Lower leg skin (tissue), 3 donors: ENCODE measurements around the gene NFAM1.

Experiments
- POLR2A ChIP-seq, 2 donors: fragments of 450-650 bp; IDR thresholded peaks; one replicate each; pipeline ENCODE4 v1.6.1; 2016 to 2017; ENCODE audit warnings: antibody characterized with exemption in 2 of 2, mild to moderate bottlenecking in 1 of 2, moderate library complexity in 1 of 2
- TF ChIP-seq, protein P1 (sequence below), 3 donors: fragments of 450-650 bp; IDR thresholded peaks; one replicate each; pipeline ENCODE4 v1.5.1; 2016; ENCODE audit warnings: antibody characterized with exemption in 3 of 3, mild to moderate bottlenecking in 3 of 3, moderate library complexity in 2 of 3

DNA sequence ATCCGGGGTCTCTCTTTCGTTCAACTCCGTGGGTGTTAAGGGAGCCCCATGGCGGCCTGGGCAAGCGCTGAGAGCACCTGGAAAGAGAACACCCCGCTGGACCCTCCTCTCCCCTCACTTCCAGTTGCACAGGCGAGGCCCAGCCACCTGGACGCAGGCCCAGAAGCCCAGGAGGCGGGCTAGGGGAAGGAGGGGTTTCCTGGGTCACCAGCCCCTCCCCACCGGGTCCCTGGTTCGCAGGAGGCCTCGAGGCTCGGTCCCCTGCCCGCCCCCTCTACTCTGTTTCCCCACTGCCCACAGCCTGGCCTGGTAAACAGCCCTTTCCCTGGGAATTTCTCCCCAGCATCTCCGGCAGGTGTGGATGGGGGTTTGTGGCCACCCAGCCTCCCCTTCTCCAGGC is 8.5 kb upstream of the NFAM1 start:
- TF ChIP-seq, protein P1, sequence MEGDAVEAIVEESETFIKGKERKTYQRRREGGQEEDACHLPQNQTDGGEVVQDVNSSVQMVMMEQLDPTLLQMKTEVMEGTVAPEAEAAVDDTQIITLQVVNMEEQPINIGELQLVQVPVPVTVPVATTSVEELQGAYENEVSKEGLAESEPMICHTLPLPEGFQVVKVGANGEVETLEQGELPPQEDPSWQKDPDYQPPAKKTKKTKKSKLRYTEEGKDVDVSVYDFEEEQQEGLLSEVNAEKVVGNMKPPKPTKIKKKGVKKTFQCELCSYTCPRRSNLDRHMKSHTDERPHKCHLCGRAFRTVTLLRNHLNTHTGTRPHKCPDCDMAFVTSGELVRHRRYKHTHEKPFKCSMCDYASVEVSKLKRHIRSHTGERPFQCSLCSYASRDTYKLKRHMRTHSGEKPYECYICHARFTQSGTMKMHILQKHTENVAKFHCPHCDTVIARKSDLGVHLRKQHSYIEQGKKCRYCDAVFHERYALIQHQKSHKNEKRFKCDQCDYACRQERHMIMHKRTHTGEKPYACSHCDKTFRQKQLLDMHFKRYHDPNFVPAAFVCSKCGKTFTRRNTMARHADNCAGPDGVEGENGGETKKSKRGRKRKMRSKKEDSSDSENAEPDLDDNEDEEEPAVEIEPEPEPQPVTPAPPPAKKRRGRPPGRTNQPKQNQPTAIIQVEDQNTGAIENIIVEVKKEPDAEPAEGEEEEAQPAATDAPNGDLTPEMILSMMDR (IDR thresholded peaks at IDR 0.05) = no peak
- TF ChIP-seq POLR2A (IDR thresholded peaks at IDR 0.05) = no peak
